Measurements from ENCODE around the gene GAK. TPM values are rescaled to one million over a fixed set of nuclear protein-coding genes. Genes with fewer than 3 reads are reported as not detected.
A peak's percentile ranks its signal among the peaks of the same experiment; 100 is the strongest.

GAK gene
- total RNA-seq, 6 experiments from 2014 or later: 53.2 to 85.0 (median 64.5) TPM

DNA sequence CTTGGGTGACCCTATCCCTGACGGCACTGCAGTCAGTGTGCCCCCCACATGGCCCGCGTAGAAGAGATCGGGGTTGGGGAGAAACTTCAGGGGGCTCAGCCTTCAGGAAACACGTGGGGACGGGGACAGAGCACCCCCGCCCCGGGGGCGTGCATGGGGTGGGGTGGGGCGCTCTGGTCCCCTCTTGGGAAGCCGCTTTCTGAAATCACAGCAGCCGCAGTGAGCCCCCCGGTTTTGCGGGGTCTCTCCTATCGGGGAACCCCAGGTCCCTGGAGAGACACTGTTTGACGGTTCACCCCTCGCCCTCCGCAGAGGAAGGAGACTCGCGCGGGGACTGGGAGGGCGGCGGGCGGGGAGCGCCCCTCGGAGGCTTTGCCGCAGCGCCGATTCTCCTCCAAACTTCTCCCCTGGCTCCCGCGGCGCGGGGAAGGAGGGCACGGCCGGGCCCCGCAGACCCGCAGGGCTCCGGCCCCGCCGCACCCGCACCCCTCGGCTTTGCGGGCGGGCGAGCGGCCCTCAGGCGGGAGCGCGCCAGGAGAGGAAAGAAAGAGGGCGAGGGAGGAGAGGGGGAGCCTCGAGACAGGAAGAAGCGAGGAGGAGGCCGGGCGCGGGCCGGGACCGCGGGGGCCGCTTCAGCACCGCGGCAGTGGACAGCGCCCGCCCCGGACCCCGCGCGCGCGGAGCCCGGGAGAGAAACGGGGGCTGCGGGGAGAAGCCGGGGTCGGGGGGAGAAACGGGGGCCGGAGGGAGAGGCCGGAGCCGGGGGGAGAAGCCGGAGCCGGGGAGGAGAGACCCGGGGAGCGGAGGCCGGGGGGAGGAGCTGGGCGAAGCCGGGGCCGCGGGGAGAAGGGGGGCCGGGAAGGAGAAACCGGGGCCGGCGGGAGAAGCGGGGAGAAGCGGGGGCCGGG, 106.8 kb downstream of the GAK start:
- DNase-seq: peak in 2 of 3 donors; percentile 31 to 42
- H3K27ac ChIP-seq: no peak overlapping the region
- H3K4me1 ChIP-seq: no peaks in the 10 kb centered on the region
- no peaks in the 10 kb centered on the region for H3K27me3 ChIP-seq
- 3% methylated on average over 51 of the region's 94 CpGs for WGBS (ENCODE audit: insufficient coverage, low coverage, low lambda C conversion rate, missing lambda C conversion rate)
- no peaks in the 10 kb centered on the region for H3K36me3 ChIP-seq
- TF ChIP-seq, protein P1, sequence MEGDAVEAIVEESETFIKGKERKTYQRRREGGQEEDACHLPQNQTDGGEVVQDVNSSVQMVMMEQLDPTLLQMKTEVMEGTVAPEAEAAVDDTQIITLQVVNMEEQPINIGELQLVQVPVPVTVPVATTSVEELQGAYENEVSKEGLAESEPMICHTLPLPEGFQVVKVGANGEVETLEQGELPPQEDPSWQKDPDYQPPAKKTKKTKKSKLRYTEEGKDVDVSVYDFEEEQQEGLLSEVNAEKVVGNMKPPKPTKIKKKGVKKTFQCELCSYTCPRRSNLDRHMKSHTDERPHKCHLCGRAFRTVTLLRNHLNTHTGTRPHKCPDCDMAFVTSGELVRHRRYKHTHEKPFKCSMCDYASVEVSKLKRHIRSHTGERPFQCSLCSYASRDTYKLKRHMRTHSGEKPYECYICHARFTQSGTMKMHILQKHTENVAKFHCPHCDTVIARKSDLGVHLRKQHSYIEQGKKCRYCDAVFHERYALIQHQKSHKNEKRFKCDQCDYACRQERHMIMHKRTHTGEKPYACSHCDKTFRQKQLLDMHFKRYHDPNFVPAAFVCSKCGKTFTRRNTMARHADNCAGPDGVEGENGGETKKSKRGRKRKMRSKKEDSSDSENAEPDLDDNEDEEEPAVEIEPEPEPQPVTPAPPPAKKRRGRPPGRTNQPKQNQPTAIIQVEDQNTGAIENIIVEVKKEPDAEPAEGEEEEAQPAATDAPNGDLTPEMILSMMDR (IDR thresholded peaks at IDR 0.05): no peak
- no peak for TF ChIP-seq POLR2A (IDR thresholded peaks at IDR 0.05)
- ATAC-seq: peak; percentile 24 to 58 (median 48)
- no peaks in the 10 kb centered on the region for H3K9me3 ChIP-seq
- intact Hi-C loops (cut with DNase I): no loop called here
- H3K4me3 ChIP-seq: peak overlapping the region in 2 of 3 donors; percentile 40 to 41

DNA sequence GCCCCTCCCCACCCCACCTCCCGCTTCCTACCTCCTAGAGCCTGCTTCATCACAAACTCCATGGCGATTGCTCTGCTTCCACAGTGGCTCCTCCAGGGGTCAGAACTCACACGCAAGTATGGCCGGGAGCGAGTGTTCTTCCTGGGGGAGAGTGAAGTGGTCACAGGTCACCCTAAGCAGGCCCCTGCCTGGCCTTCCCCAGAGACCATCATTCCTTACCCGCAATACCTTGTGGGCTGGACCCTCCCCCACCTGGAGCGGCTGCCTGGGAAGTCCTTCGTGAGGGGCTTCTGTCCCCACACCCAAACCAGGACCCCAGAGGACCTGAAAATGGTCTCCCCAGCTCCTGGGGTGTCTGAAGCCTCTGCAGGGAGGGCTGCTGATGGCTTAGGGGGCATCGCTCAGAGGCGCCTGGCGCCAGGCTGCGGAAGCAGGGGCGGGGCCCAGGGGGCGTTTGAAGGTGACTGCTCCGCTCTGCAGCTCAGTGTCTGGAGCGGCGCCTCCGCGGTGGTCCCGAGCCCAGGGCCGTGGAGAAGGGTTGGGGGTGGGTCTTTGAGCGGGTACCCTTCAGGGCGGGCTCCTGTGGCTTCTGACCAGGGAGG, 107.6 kb downstream of the GAK start:
- intact Hi-C loops (cut with DNase I): no loop called here
- ATAC-seq: no peak
- TF ChIP-seq POLR2A (IDR thresholded peaks at IDR 0.05): no peak
- Histone ChIP-seq H3K4me1 (no peaks in the 10 kb centered on the region), H3K9me3 (no peaks in the 10 kb centered on the region), H3K27ac (no peak overlapping the region), H3K4me3 (no peak overlapping the region), H3K27me3 (no peaks in the 10 kb centered on the region), H3K36me3 (no peaks in the 10 kb centered on the region)
- 55% methylated on average over 5 of the region's 23 CpGs for WGBS (ENCODE audit: insufficient coverage, low coverage, low lambda C conversion rate, missing lambda C conversion rate)
- peak in 2 of 3 donors; percentile 40 to 43 for DNase-seq

DNA sequence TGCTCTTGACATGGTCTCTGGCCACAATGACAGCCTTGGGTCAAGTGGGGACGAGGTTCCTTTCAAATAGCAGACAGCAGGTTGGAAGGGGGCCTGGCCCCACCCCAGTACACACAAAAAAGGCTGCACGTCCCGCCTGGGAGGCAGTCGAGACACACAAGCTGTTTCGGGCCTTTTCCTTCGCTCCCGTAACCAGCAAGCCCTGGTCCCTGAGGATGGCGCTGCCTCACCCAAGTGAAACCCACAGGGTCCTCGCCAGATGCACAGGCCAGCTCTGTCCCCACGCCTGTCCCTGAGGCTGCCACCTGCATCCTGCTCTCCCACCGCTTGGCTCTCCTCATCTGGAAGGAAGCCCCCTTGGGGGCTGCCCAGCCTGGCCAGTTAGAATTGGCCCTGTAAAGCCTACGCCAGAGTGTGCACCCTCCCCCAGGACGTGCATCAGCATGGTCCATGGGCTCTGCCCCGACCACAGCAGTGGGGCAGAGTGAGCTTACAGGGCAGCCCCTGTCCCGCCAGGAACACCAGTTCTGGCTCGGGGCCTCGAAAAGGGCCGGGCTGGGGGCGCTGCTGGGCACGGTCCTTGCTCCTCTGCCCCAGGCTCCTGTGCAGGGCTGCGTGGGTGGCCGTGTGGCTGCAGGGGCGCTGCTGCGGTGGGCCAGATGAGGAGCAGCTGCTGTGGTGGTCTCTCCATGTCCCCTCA, 108.2 kb downstream of the GAK start:
- DNase-seq: peak in 1 of 3 donors; percentile 48
- no peaks in the 10 kb centered on the region for H3K36me3 ChIP-seq

GRCh38 chr4:823176-823760, 108.8 kb downstream of the GAK start:
- Histone ChIP-seq H3K36me3 (no peaks in the 10 kb centered on the region), H3K27me3 (no peaks in the 10 kb centered on the region), H3K27ac (no peak overlapping the region), H3K9me3 (no peaks in the 10 kb centered on the region), H3K4me3 (no peak overlapping the region), H3K4me1 (no peaks in the 10 kb centered on the region)
- TF ChIP-seq, protein P1 (IDR thresholded peaks at IDR 0.05): no peak
- no peak for TF ChIP-seq POLR2A (IDR thresholded peaks at IDR 0.05)
- intact Hi-C loops (cut with DNase I): no loop called here
- ATAC-seq: no peak
- no CpG with 5 or more reads among the region's 21 CpGs for WGBS (ENCODE audit: insufficient coverage, low coverage, low lambda C conversion rate, missing lambda C conversion rate)
- peak in 1 of 3 donors; percentile 43 for DNase-seq

More for the DNA sequence above, 108.2 kb downstream of the GAK start:
- WGBS (ENCODE audit: insufficient coverage, low coverage, low lambda C conversion rate, missing lambda C conversion rate): 70% methylated on average over 2 of the region's 24 CpGs
- Histone ChIP-seq H3K4me1 (no peaks in the 10 kb centered on the region), H3K27ac (no peak overlapping the region), H3K9me3 (no peaks in the 10 kb centered on the region), H3K4me3 (no peak overlapping the region), H3K27me3 (no peaks in the 10 kb centered on the region)
- intact Hi-C loops (cut with DNase I): no loop called here
- no peak for ATAC-seq
- no peak for TF ChIP-seq POLR2A (IDR thresholded peaks at IDR 0.05)
- TF ChIP-seq, protein P1 (IDR thresholded peaks at IDR 0.05): no peak

Measured in right lobe of liver (tissue), 6 donors.